Sigmoid colon (tissue), 4 donors: ENCODE measurements around the gene ARTN.

ENCODE experiments used
- POLR2A ChIP-seq, 2 donors: fragments of 450-650 bp; IDR thresholded peaks; one replicate each; pipeline ENCODE4 v1.6.1; 2016; ENCODE audit warnings: antibody characterized with exemption in 2 of 2, mild to moderate bottlenecking in 2 of 2, moderate library complexity in 2 of 2
- POLR2AphosphoS5 ChIP-seq, 4 donors: sonication (generic); formaldehyde crosslinking; IDR thresholded peaks; one replicate each; pipeline ENCODE4 v1.6.1; 2017; ENCODE audit warnings: antibody characterized with exemption in 4 of 4
- TF ChIP-seq, protein P1 (sequence below), 4 experiments: fragments of 450-650 bp in 3 of 4; fragments of 200-600 bp in 1 of 4; IDR thresholded peaks; one replicate each; pipeline ENCODE4 v1.5.1; 2016 to 2019; ENCODE audit warnings: antibody characterized with exemption in 4 of 4, mild to moderate bottlenecking in 3 of 4, moderate library complexity in 2 of 4

DNA sequence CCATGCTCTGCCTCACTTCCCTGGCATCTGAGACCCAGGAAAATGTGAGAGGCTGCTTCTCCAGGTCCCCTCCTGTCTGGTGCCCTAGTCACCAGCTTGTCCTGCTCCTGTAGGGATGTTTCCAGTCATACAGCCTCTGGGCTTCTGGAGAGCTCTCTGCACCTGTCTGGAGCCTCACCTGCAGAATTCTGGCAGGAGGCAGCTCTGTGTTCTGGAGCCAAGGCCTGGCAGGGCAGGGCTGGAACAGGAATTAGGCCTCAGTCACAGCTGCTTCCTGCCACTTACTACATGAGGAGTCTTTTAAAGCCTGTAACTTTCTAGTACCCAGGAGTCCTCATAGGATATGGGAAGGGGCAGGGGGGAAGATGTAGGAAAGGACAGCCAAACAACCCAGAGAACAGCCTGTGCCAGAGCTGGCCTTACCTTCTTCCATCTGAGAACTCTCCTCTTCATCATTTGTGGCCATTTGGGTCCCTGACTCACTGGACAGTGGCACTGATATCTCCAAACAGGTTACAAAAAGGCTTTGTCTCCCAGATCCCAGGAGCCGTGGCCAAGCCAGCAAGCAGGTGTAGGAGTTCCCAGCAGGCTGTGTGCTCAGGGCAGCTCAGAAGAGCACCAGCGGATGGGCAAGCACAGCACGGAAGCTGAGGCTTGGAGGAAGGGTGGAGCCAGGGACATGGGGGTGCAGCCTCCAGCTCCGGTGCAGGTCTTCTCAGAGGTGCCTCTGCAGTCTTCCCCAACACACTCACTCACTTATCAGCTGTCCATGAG lies 31.4 kb upstream of the ARTN start:
- TF ChIP-seq POLR2A (IDR thresholded peaks at IDR 0.05) (no peak), POLR2AphosphoS5 (IDR thresholded peaks at IDR 0.05) (no peak)
- TF ChIP-seq, protein P1, sequence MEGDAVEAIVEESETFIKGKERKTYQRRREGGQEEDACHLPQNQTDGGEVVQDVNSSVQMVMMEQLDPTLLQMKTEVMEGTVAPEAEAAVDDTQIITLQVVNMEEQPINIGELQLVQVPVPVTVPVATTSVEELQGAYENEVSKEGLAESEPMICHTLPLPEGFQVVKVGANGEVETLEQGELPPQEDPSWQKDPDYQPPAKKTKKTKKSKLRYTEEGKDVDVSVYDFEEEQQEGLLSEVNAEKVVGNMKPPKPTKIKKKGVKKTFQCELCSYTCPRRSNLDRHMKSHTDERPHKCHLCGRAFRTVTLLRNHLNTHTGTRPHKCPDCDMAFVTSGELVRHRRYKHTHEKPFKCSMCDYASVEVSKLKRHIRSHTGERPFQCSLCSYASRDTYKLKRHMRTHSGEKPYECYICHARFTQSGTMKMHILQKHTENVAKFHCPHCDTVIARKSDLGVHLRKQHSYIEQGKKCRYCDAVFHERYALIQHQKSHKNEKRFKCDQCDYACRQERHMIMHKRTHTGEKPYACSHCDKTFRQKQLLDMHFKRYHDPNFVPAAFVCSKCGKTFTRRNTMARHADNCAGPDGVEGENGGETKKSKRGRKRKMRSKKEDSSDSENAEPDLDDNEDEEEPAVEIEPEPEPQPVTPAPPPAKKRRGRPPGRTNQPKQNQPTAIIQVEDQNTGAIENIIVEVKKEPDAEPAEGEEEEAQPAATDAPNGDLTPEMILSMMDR (IDR thresholded peaks at IDR 0.05), result no peak
